DOHH2 (cell line): ENCODE measurements around the gene DENND5B.

Source experiments
- CTCF ChIP-seq: fragments of 200-600 bp; sonication (generic); IDR thresholded peaks from one replicate; pipeline ENCODE4 v1.5.1; 2014; ENCODE audit warnings: antibody characterized with exemption, mild to moderate bottlenecking, low read depth, low read length; ENCODE audit not compliant: poor library complexity, severe bottlenecking
- EZH2phosphoT487 ChIP-seq: fragments of 200-600 bp; sonication (generic); IDR thresholded peaks from 2 replicates; pipeline ENCODE4 v1.6.1; 2017; ENCODE audit warnings: borderline replicate concordance, mild to moderate bottlenecking, antibody characterized with exemption, low read length, moderate library complexity, mixed read lengths

DNA sequence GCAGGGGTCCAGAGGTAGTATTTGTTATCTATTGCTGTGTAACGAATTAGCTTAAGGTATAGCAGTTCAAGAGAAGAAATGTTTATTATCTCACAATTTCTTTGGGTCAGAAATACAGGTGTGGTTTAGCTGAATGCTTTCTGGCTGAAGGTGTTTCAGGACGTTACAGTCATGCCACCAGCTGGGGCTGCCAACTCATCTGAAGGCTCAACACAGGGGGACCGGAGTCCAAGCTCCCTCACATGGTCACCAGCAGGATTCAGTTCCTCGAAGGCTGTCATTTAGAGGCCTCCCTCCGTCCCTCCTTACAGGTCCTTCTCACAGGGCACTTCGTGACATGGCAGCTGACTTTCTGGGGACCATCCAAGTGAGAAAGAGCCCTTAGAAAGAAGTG, 227.5 kb downstream of the DENND5B start:
- no peak for TF ChIP-seq CTCF
- TF ChIP-seq EZH2phosphoT487, result no peak
